Astrocyte (in vitro differentiated cells and primary cell): ENCODE measurements around the gene NDUFS3.

Source experiments
- CTCF ChIP-seq: IDR thresholded peaks from 2 replicates; pipeline ENCODE4 v1.5.1; 2011; ENCODE audit warnings: low read depth, mild to moderate bottlenecking, inconsistent platforms, low read length, moderate library complexity; ENCODE audit not compliant: insufficient read depth
- EZH2 ChIP-seq: IDR thresholded peaks from 2 replicates; pipeline ENCODE4 v1.6.1; 2012; ENCODE audit warnings: mild to moderate bottlenecking, low read length, inconsistent platforms; ENCODE audit not compliant: insufficient read depth

GRCh38 chr11:47533690-47534151 is 45.2 kb upstream of the NDUFS3 start:
- no peak for TF ChIP-seq EZH2
- no peak for TF ChIP-seq CTCF
